ENCODE measurements around the gene UGT3A2.

GRCh38 chr5:35988529-35988928 lies 78.2 kb downstream of the UGT3A2 start:
- TF ChIP-seq CTCF (conservative IDR thresholded peaks at IDR 0.05; ENCODE audit: low read depth in 2 of 2) = no peak
- no peak for TF ChIP-seq EZH2 (IDR thresholded peaks at IDR 0.05; ENCODE audit: low read depth, unreplicated experiment)
- no peak for TF ChIP-seq ZNF331 (CRISPR knock-in tag; IDR thresholded peaks at IDR 0.05; ENCODE audit: low read depth)
- no peak for TF ChIP-seq CREB1 (CRISPR knock-in tag; IDR thresholded peaks at IDR 0.05; ENCODE audit: low read depth)
